ENCODE measurements around the gene SPRR2A. TPM values are rescaled to one million over a fixed set of nuclear protein-coding genes. Genes with fewer than 3 reads are reported as not detected.
"Not testable (repeated sequence)": the region's sequence is repeated elsewhere in the genome, so short reads cannot be mapped to it uniquely, and the experiment has no call there.

SPRR2A gene
- polyA plus RNA-seq, 1 donor = not detected

GRCh38 chr1:153024413-153024812, 32.9 kb downstream of the SPRR2A start:
- DNase-seq = no peak

DNA sequence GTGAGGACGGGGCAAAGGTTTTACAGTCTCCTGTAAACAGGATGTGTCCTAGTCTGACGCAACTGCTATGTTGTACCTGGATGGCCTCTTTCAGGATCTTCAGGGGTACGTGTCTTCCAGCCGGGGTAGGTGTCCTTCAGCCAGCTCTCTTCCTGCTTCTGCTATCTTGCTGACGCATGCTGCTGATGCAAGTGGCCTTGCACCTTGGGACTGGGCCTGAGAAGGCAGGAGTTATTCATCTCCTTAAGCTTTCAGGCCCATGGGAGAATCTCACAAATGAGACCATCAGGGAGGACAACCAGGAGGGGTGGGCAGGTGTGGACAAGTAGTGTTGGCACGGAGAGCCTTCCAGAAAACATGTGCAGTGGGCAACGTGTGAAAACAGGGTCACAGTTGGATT, 34.2 kb downstream of the SPRR2A start:
- DNase-seq = no peak

DNA sequence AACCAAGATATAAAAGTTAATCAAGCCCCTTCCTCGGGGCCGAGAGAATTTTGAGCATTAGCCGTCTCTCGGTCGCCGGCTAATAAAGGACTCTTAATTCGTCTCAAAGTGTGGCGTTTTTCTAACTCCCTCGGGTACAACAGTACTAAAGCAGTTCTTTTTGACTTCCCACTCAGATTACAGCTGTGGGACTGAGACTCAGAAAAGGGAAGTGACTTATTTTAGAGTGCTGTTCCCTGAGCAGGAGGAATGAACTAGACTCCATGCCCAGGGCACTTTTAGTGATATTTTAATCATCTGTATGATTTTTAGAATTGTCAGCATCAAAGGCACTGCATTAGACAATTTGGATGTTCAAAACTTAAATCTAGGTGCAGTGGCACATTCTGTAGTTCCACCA, 35.0 kb downstream of the SPRR2A start:
- DNase-seq = not testable (repeated sequence)

DNA sequence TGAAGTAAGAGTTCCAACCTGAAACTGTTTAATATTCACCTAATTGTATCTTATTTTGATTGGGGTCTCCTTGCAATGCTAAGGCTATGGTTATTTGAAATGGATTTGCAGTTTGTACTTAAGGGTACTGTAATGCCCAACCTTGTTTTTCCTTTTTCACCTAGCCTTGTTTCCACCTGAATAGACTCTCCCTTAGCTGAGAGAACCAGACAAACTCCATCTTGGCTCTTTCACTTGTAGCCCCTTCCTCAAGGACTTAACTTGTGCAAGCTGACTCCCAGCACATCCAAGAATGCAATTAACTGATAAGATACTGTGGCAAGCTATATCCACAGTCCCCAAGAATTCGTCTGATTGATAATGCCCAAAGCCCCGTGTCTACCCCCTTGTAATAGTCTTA, 35.5 kb downstream of the SPRR2A start:
- DNase-seq = not testable (repeated sequence)

DNA sequence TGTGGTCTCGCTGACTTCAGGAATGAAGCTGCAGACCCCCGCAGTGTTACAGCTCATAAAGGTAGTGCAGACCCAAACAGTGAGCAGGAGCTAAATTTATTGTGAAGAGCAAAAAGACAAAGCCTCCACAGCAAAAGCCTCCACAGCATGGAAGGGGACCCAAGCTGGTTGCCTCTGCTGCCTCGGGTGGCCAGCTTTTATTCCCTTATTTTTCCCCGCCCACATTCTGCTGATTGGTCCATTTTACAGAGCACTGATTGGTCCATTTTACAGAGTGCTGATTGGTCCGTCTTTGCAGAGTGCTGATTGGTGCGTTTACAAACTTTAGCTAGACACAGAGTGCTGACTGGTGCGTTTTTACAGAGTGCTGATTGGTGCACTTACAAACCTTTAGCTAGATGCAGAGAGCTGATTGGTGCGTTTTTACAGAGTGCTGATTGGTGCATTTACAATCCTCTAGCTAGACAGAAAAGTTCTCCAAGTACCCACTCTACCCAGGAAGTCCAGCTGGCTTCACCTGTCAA, 46.0 kb downstream of the SPRR2A start:
- not testable (repeated sequence) for DNase-seq

Other genes with a start within 250 kb of the SPRR2A start
- not detected for gene LCE1B, start 245.5 kb downstream of the SPRR2A start, polyA plus RNA-seq (ENCODE audit: insufficient read length)
- gene LCE1A, start 230.0 kb downstream of the SPRR2A start, polyA plus RNA-seq (ENCODE audit: insufficient read length) = not detected
- gene LCE6A, start 214.7 kb downstream of the SPRR2A start, polyA plus RNA-seq (ENCODE audit: insufficient read length) = not detected
- gene LCE7A, start 197.5 kb downstream of the SPRR2A start, polyA plus RNA-seq (ENCODE audit: insufficient read length) = not detected
- gene SMCP, start 179.2 kb downstream of the SPRR2A start, polyA plus RNA-seq (ENCODE audit: insufficient read length) = not detected
- gene IVL, start 149.0 kb downstream of the SPRR2A start, polyA plus RNA-seq (ENCODE audit: insufficient read length) = 0.36 TPM
- gene SPRR5, start 110.3 kb downstream of the SPRR2A start, polyA plus RNA-seq (ENCODE audit: insufficient read length) = not detected
- gene SPRR4, start 86.9 kb downstream of the SPRR2A start, polyA plus RNA-seq (ENCODE audit: insufficient read length) = not detected
- gene SPRR1A, start 73.4 kb downstream of the SPRR2A start, polyA plus RNA-seq (ENCODE audit: insufficient read length) = not detected
- gene SPRR3, start 55.8 kb downstream of the SPRR2A start, polyA plus RNA-seq (ENCODE audit: insufficient read length) = not detected
- gene SPRR1B, start 26.3 kb downstream of the SPRR2A start, polyA plus RNA-seq (ENCODE audit: insufficient read length) = 0.37 TPM
- gene SPRR2D, start 16.4 kb downstream of the SPRR2A start, polyA plus RNA-seq (ENCODE audit: insufficient read length) = not detected
- gene SPRR2B, start 14.1 kb upstream of the SPRR2A start, polyA plus RNA-seq (ENCODE audit: insufficient read length) = not detected
- not detected for gene SPRR2E, start 37.0 kb upstream of the SPRR2A start, polyA plus RNA-seq (ENCODE audit: insufficient read length)
- not detected for gene SPRR2F, start 56.0 kb upstream of the SPRR2A start, polyA plus RNA-seq (ENCODE audit: insufficient read length)
- gene SPRR2G, start 93.4 kb upstream of the SPRR2A start, polyA plus RNA-seq (ENCODE audit: insufficient read length) = not detected
- not detected for gene LELP1, start 145.9 kb upstream of the SPRR2A start, polyA plus RNA-seq (ENCODE audit: insufficient read length)
- not detected for gene PRR9, start 160.1 kb upstream of the SPRR2A start, polyA plus RNA-seq (ENCODE audit: insufficient read length)
- gene LORICRIN, start 202.2 kb upstream of the SPRR2A start, polyA plus RNA-seq (ENCODE audit: insufficient read length) = not detected